Neural crest cell (in vitro differentiated cells): Measurements from ENCODE around the gene CEP104. TPM values are rescaled to one million over a fixed set of nuclear protein-coding genes. Genes with fewer than 3 reads are reported as not detected.

Experiments
- DNase-seq: peaks from one replicate; pipeline ENCODE4 v3.0.0; 2021; ENCODE audit warnings: low read depth, mixed read lengths, low spot score
- H3K27ac Mint-ChIP-seq: one replicate; pipeline ENCODE4 v1.8.0; 2021; ENCODE audit warnings: mild to moderate bottlenecking, mixed read lengths; ENCODE audit not compliant: unreplicated experiment
- H3K27me3 Mint-ChIP-seq: 2 replicates; pipeline ENCODE4 v1.8.0; 2021; ENCODE audit warnings: low read depth, mild to moderate bottlenecking, mixed read lengths
- H3K36me3 Mint-ChIP-seq: 2 replicates; pipeline ENCODE4 v1.8.0; 2021; ENCODE audit warnings: low read depth, mild to moderate bottlenecking, mixed read lengths
- H3K4me1 Mint-ChIP-seq: 2 replicates; pipeline ENCODE4 v1.8.0; 2021; ENCODE audit warnings: mixed read lengths
- H3K4me3 Mint-ChIP-seq: one replicate; pipeline ENCODE4 v1.8.0; 2021; ENCODE audit warnings: mild to moderate bottlenecking, mixed read lengths
- H3K9me3 Mint-ChIP-seq: 2 replicates; pipeline ENCODE4 v1.8.0; 2021; ENCODE audit warnings: mixed read lengths
- total RNA-seq: library from RNA; stranded (reverse); gene quantifications from 2 replicates; pipeline ENCODE4 v1.2.1, GENCODE V29; 2021
- TF ChIP-seq, protein P1 (sequence below): fragments of 200-600 bp; sonication (generic); conservative IDR thresholded peaks from 2 replicates; pipeline ENCODE4 v1.5.0; 2021; ENCODE audit warnings: antibody characterized with exemption, mild to moderate bottlenecking

Gene CEP104
- total RNA-seq, 1 donor from 2014 or later, result 36.2 TPM

GRCh38 chr1:3787349-3787715 lies 69.7 kb downstream of the CEP104 start:
- peaks cover 7% of the 10 kb centered on the region for H3K36me3 Mint-ChIP-seq
- H3K27me3 Mint-ChIP-seq, result no peaks in the 10 kb centered on the region
- no peaks in the 10 kb centered on the region for H3K4me1 Mint-ChIP-seq
- H3K9me3 Mint-ChIP-seq, result no peaks in the 10 kb centered on the region
- TF ChIP-seq, protein P1, sequence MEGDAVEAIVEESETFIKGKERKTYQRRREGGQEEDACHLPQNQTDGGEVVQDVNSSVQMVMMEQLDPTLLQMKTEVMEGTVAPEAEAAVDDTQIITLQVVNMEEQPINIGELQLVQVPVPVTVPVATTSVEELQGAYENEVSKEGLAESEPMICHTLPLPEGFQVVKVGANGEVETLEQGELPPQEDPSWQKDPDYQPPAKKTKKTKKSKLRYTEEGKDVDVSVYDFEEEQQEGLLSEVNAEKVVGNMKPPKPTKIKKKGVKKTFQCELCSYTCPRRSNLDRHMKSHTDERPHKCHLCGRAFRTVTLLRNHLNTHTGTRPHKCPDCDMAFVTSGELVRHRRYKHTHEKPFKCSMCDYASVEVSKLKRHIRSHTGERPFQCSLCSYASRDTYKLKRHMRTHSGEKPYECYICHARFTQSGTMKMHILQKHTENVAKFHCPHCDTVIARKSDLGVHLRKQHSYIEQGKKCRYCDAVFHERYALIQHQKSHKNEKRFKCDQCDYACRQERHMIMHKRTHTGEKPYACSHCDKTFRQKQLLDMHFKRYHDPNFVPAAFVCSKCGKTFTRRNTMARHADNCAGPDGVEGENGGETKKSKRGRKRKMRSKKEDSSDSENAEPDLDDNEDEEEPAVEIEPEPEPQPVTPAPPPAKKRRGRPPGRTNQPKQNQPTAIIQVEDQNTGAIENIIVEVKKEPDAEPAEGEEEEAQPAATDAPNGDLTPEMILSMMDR, result no peak
- H3K27ac Mint-ChIP-seq, result no peak overlapping the region
- H3K4me3 Mint-ChIP-seq, result no peak overlapping the region
- no peak for DNase-seq

GRCh38 chr1:3786468-3787348 lies 70.3 kb downstream of the CEP104 start:
- no peaks in the 10 kb centered on the region for H3K27me3 Mint-ChIP-seq
- H3K27ac Mint-ChIP-seq, result no peak overlapping the region
- no peaks in the 10 kb centered on the region for H3K9me3 Mint-ChIP-seq
- H3K36me3 Mint-ChIP-seq, result peaks cover 7% of the 10 kb centered on the region
- no peaks in the 10 kb centered on the region for H3K4me1 Mint-ChIP-seq
- H3K4me3 Mint-ChIP-seq, result no peak overlapping the region
- DNase-seq, result no peak
- TF ChIP-seq, protein P1, result no peak

DNA sequence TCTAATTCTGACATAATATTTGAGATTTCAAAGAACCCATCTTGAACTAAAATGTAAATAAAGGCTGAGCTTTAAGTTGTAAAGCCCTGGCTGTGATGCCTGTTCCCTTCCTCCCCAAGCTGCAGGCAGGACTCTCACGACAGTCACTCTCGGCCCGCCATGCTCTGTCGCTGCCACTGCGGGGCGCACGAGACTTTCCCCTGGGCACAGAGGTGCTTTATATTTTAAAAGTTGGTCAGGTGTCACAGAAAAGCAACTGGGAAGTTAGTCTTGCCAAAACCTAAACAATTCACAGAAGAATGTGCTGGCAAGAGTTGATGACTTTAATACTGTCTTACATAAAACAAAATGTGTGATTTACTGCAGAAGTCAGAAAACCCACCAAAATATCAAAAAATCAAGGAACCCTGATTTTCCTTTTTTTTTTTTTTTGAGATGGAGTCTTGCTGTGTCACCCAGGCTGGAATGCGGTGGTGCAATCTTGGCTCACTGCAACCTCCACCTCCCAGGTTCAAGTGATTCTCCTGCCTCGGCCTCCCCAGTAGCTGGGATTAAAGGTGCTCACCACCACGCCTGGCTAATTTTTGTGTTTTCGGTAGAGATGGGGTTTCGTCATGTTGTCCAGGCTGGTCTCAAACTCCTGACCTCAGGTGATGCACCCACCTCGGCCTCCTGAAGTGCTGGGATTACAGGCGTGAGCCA lies 71.4 kb downstream of the CEP104 start:
- TF ChIP-seq, protein P1, result peak; percentile 52
- Mint-ChIP-seq H3K4me3 (peak overlapping the region; percentile 79), H3K36me3 (peaks cover 7% of the 10 kb centered on the region), H3K27me3 (no peaks in the 10 kb centered on the region), H3K4me1 (no peaks in the 10 kb centered on the region), H3K9me3 (no peaks in the 10 kb centered on the region), H3K27ac (no peak overlapping the region)
- DNase-seq, result peak; percentile 34

- DNase-seq, result no peak
- TF ChIP-seq, protein P1, result no peak
- peak overlapping the region; percentile 79 for H3K4me3 Mint-ChIP-seq
- no peaks in the 10 kb centered on the region for H3K9me3 Mint-ChIP-seq
- no peak overlapping the region for H3K27ac Mint-ChIP-seq
- no peaks in the 10 kb centered on the region for H3K4me1 Mint-ChIP-seq
- H3K36me3 Mint-ChIP-seq, result peaks cover 11% of the 10 kb centered on the region
- no peaks in the 10 kb centered on the region for H3K27me3 Mint-ChIP-seq
Observed at GRCh38 chr1:3785045-3785444, 72.0 kb downstream of the CEP104 start.

DNA sequence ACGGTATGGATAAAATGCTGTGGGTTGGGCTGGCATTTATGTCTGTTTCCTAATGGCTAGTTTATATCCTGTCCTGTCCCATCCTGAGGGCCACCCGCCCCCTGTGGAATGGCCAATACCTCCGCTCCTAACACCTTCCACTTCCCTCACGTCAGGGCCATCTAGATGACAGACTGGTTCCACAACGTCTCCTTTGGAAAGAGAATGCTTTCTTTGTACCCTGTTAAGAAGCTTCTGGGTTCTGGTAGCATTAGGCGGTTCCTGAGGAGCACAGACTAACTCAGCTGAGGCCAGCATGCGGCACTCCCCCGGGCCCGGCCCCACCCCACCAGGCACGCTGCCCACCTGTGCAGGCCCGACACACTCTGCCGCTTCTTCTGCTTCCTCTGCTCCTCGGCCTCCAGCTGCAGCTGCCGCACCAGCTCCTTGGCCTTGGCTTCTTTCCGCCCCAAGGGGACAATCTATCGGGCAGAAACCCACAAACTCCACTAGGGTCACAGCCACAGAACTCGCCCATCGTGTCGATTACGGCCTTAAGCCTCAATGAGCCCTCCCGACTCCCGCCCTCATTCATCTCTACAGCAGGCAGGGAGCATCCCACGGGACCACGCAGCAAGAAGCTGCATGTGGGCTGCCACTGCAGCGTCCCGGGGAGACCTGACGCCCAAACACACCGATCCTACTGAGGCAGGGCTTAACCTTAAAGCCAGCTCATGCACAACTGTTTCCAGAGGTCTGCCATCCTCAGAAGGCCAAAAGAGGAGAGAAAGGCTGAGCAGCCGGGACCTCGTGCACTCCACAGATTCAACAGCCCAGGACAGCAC lies 73.1 kb downstream of the CEP104 start:
- Mint-ChIP-seq H3K4me3 (no peak overlapping the region), H3K4me1 (no peaks in the 10 kb centered on the region), H3K36me3 (peaks cover 16% of the 10 kb centered on the region), H3K27ac (peak overlapping the region; percentile 38), H3K27me3 (no peaks in the 10 kb centered on the region), H3K9me3 (no peaks in the 10 kb centered on the region)
- DNase-seq, result no peak
- TF ChIP-seq, protein P1, result no peak
